Stimulated activated CD8-positive, alpha-beta memory T cell treated with anti-CD3 and anti-CD28 coated beads, Interleukin-15, amount 100 ng/mL, for 48 hours (primary cell): ENCODE measurements around the gene PNPT1.
"Not testable (repeated sequence)": the region's sequence is repeated elsewhere in the genome, so short reads cannot be mapped to it uniquely, and the experiment has no call there.

ENCODE experiments used
- DNase-seq, 2 donors: peaks; one replicate each; pipeline ENCODE4 v3.0.0-alpha.2; 2020; ENCODE audit warnings: low read depth in 2 of 2

PNPT1 gene

GRCh38 chr2:55596795-55597194, 96.8 kb downstream of the PNPT1 start:
- DNase-seq = not testable (repeated sequence)

GRCh38 chr2:55595536-55595935, 98.1 kb downstream of the PNPT1 start:
- DNase-seq = no peak

GRCh38 chr2:55592130-55592529, 101.5 kb downstream of the PNPT1 start:
- DNase-seq = no peak

GRCh38 chr2:55590810-55591440, 102.7 kb downstream of the PNPT1 start:
- no peak for DNase-seq

GRCh38 chr2:55585451-55586080, 108.1 kb downstream of the PNPT1 start:
- no peak for DNase-seq
